Suprapubic skin (tissue), 3 donors: ENCODE measurements around the gene TOM1L2.

Experiments
- EP300 ChIP-seq: sonication (generic); formaldehyde crosslinking; IDR thresholded peaks from one replicate; pipeline ENCODE4 v1.6.1; 2017; ENCODE audit warnings: antibody characterized with exemption
- TF ChIP-seq, protein P1 (sequence below), 2 donors: fragments of 200-600 bp in 1 of 2; fragments of 450-650 bp in 1 of 2; sonication (generic) in 1 of 2; IDR thresholded peaks; one replicate each; pipeline ENCODE4 v1.5.1; 2016 to 2019; ENCODE audit warnings: antibody characterized with exemption in 2 of 2, mild to moderate bottlenecking in 1 of 2, moderate library complexity in 1 of 2

DNA sequence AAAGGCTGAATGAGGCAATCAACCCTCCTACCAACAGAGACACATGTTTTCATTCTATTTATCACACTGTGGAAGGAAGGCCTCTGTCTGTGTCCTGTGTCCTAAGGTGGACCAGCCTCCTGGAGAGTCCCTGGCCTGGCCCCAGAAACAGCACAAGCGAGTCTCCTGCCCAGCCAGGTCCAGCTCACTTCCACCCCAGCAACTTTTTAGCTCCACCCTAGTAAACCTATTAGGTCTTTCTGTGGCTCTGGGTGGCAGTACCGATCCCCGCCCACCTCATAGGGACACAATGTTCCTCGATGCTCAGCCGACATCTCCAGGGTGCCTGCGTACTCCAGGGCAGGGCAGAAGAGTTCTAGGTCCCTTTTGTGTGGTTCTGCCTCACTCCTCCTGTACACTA, 11.2 kb upstream of the TOM1L2 start:
- TF ChIP-seq, protein P1, sequence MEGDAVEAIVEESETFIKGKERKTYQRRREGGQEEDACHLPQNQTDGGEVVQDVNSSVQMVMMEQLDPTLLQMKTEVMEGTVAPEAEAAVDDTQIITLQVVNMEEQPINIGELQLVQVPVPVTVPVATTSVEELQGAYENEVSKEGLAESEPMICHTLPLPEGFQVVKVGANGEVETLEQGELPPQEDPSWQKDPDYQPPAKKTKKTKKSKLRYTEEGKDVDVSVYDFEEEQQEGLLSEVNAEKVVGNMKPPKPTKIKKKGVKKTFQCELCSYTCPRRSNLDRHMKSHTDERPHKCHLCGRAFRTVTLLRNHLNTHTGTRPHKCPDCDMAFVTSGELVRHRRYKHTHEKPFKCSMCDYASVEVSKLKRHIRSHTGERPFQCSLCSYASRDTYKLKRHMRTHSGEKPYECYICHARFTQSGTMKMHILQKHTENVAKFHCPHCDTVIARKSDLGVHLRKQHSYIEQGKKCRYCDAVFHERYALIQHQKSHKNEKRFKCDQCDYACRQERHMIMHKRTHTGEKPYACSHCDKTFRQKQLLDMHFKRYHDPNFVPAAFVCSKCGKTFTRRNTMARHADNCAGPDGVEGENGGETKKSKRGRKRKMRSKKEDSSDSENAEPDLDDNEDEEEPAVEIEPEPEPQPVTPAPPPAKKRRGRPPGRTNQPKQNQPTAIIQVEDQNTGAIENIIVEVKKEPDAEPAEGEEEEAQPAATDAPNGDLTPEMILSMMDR (IDR thresholded peaks at IDR 0.05): no peak
- TF ChIP-seq EP300: no peak
